SU-DHL-6 (cell line): ENCODE measurements around the gene INTS15.

Experiments used
- H2AFZ ChIP-seq: fragments of 200-600 bp; sonication (generic); 2 replicates; pipeline ENCODE4 v1.6.1; 2014; ENCODE audit warnings: low read depth, mild to moderate bottlenecking, moderate library complexity, mixed read lengths, antibody characterized with exemption, low read length; ENCODE audit not compliant: severe bottlenecking
- H3F3A ChIP-seq: fragments of 200-600 bp; shearing (Covaris generic); 2 replicates; pipeline ENCODE4 v1.6.0; 2016; ENCODE audit warnings: antibody characterized with exemption, mild to moderate bottlenecking; ENCODE audit not compliant: insufficient read depth
- H3K27ac ChIP-seq: fragments of 200-600 bp; sonication (generic); 2 replicates; pipeline ENCODE4 v1.5.1; 2016; ENCODE audit warnings: low read depth, mild to moderate bottlenecking, low read length, moderate library complexity, mixed read lengths
- H3K27me3 ChIP-seq: fragments of 200-600 bp; sonication (generic), shearing (Covaris generic); 2 replicates; pipeline ENCODE4 v1.6.0; 2014; ENCODE audit warnings: mild to moderate bottlenecking, low read length
- H3K36me3 ChIP-seq: fragments of 200-600 bp; sonication (generic); 2 replicates; pipeline ENCODE4 v1.6.1; 2014; ENCODE audit warnings: mild to moderate bottlenecking, low read length, mixed read lengths
- H3K4me2 ChIP-seq: fragments of 300-600, 200-600 bp; shearing (Covaris generic), sonication (generic); 2 replicates; pipeline ENCODE4 v1.6.0; 2014; ENCODE audit warnings: low read length, low read depth, mild to moderate bottlenecking; ENCODE audit not compliant: poor library complexity, severe bottlenecking
- H3K4me3 ChIP-seq: fragments of 200-600 bp; sonication (generic); 2 replicates; pipeline ENCODE4 v1.5.1; 2014; ENCODE audit warnings: antibody characterized with exemption, low read length, mild to moderate bottlenecking, mixed read lengths; ENCODE audit not compliant: insufficient read depth, poor library complexity, severe bottlenecking
- H3K79me2 ChIP-seq: fragments of 200-600 bp; sonication (generic); 2 replicates; pipeline ENCODE4 v1.6.1; 2014; ENCODE audit warnings: mild to moderate bottlenecking, low read length, moderate library complexity; ENCODE audit not compliant: insufficient read depth
- H3K9ac ChIP-seq: fragments of 200-600 bp; sonication (generic); 2 replicates; pipeline ENCODE4 v1.7.0; 2014; ENCODE audit warnings: mild to moderate bottlenecking, low read length
- H3K9me2 ChIP-seq: fragments of 200-600 bp; sonication (generic); replicated peaks from 2 replicates; pipeline ENCODE4 v1.6.1; 2014; ENCODE audit warnings: low read length; ENCODE audit not compliant: insufficient read depth
- H3K9me3 ChIP-seq: fragments of 200-600 bp; sonication (generic); 2 replicates; pipeline ENCODE4 v1.6.1; 2014; ENCODE audit warnings: low read length, mixed read lengths; ENCODE audit not compliant: insufficient read depth
- H4K20me1 ChIP-seq: fragments of 200-600 bp; sonication (generic); 2 replicates; pipeline ENCODE4 v1.6.1; 2014; ENCODE audit warnings: low read depth, mild to moderate bottlenecking, antibody characterized with exemption, low read length, moderate library complexity, mixed read lengths
- EZH2phosphoT487 ChIP-seq: fragments of 200-600 bp; sonication (generic), shearing (Covaris generic); conservative IDR thresholded peaks from 2 replicates; pipeline ENCODE4 v1.6.1; 2018; ENCODE audit warnings: mild to moderate bottlenecking, antibody characterized with exemption, low read length, moderate library complexity, mixed read lengths
- TF ChIP-seq, protein P1 (sequence below): fragments of 200-600 bp; sonication (generic); IDR thresholded peaks from one replicate; pipeline ENCODE4 v1.5.1; 2017; ENCODE audit warnings: antibody characterized with exemption, mild to moderate bottlenecking, low read length, moderate library complexity; ENCODE audit not compliant: insufficient read depth, poor library complexity, severe bottlenecking

The INTS15 gene

DNA sequence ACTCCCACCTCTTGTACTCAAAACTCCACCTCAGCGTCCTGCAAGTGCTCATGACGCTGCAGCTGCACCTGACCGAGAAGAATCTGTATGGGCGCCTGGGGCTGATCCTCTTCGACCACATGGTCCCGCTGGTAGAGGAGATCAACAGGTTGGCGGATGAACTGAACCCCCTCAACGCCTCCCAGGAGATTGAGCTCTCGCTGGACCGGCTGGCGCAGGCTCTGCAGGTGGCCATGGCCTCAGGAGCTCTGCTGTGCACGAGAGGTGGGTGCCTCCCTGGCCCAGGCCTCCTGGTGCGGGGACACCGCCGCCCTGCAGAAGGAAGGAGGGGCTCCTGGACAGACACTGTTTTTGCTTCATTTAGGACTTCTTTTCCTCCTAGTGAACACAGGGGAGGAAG lies 10.3 kb downstream of the INTS15 start:
- TF ChIP-seq, protein P1, sequence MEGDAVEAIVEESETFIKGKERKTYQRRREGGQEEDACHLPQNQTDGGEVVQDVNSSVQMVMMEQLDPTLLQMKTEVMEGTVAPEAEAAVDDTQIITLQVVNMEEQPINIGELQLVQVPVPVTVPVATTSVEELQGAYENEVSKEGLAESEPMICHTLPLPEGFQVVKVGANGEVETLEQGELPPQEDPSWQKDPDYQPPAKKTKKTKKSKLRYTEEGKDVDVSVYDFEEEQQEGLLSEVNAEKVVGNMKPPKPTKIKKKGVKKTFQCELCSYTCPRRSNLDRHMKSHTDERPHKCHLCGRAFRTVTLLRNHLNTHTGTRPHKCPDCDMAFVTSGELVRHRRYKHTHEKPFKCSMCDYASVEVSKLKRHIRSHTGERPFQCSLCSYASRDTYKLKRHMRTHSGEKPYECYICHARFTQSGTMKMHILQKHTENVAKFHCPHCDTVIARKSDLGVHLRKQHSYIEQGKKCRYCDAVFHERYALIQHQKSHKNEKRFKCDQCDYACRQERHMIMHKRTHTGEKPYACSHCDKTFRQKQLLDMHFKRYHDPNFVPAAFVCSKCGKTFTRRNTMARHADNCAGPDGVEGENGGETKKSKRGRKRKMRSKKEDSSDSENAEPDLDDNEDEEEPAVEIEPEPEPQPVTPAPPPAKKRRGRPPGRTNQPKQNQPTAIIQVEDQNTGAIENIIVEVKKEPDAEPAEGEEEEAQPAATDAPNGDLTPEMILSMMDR, result no peak
- no peak for TF ChIP-seq EZH2phosphoT487
- Histone ChIP-seq H4K20me1 (no peaks in the 10 kb centered on the region), H3K27me3 (no peaks in the 10 kb centered on the region), H3K36me3 (no peaks in the 10 kb centered on the region; the same call in 1 of the 2 replicates), H2AFZ (no peak overlapping the region), H3K9me3 (no peaks in the 10 kb centered on the region), H3K4me3 (no peak overlapping the region), H3F3A (no peaks in the 10 kb centered on the region), H3K9me2 (no peaks in the 10 kb centered on the region), H3K9ac (no peak overlapping the region), H3K79me2 (no peaks in the 10 kb centered on the region), H3K4me2 (no peak overlapping the region), H3K27ac (no peak overlapping the region)

DNA sequence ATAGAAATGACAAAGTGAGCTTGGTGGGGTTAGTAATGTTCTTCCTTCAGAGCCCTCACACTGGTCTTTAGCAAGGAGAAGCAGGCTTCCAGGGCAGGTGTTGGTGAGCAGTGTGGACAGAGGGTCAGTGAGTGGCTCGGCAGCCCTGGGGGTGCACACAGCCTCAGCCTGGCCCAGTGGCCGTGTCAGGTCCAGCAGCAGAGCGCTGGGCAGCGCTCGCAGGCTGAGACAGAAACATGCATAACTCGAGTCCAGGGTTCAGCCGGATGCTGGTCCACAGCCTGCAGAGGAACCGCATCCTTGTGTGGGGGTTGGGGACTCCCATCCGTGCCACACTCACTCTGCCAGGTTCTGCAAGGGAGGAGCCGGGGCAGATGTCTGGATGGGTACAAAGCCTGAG lies 14.6 kb downstream of the INTS15 start:
- Histone ChIP-seq H3K9me2 (no peaks in the 10 kb centered on the region), H3K36me3 (no peaks in the 10 kb centered on the region)

DNA sequence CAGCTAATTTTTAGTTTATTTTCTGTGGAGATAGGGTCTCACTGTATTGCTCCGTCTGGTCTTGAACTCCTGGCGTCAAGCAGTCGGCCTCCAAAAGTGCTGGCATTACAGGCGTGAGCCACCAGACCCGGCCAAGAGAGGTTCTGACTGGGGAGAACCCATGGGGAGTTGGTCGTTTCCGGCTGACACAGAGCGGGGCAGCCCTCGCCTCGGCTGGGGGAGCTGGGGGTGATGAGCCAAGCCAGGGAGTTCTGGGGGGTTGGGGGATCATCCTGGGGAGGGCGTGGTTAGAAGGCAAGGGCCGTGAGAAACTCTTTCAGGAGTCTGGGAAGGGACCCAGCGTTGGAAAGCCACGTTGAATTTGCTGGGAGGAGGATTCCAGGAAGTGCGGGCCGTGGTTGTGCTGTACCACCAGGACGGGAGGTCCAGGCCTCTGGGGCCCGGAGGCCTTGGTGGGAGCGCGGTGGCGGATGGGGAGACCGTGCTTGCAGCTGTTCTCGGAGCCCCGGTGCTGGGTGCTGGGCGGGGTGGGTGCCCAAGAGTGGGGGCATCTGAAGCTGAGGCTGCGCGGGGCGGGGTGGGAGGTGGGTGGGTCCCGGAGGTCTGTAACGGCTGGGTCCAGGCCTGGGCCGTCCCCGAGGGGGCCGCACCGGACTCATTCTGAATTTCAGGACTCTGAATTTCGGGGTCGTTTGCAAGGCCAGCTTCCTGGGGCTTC lies 17.2 kb downstream of the INTS15 start:
- Histone ChIP-seq H3K4me2 (no peak overlapping the region), H3K9ac (no peak overlapping the region), H3K36me3 (no peaks in the 10 kb centered on the region), H3K9me3 (no peaks in the 10 kb centered on the region), H3F3A (no peaks in the 10 kb centered on the region), H3K27me3 (no peaks in the 10 kb centered on the region), H3K4me3 (no peak overlapping the region), H4K20me1 (no peaks in the 10 kb centered on the region), H3K27ac (no peak overlapping the region), H3K79me2 (no peaks in the 10 kb centered on the region), H3K9me2 (no peaks in the 10 kb centered on the region), H2AFZ (no peak overlapping the region)
- TF ChIP-seq, protein P1, result no peak
- no peak for TF ChIP-seq EZH2phosphoT487

More for the DNA sequence above, 14.6 kb downstream of the INTS15 start:
- Histone ChIP-seq H3K79me2 (no peaks in the 10 kb centered on the region), H3K4me2 (no peak overlapping the region), H3K9ac (no peak overlapping the region), H4K20me1 (no peaks in the 10 kb centered on the region), H3K4me3 (no peak overlapping the region), H3K27me3 (no peaks in the 10 kb centered on the region), H3K9me3 (no peaks in the 10 kb centered on the region), H3F3A (no peaks in the 10 kb centered on the region), H2AFZ (no peak overlapping the region), H3K27ac (no peak overlapping the region)
- no peak for TF ChIP-seq EZH2phosphoT487
- TF ChIP-seq, protein P1, result no peak
